Endothelial cell of umbilical vein (primary cell): Measurements from ENCODE around the gene SART3.

Experiments
- CTCF ChIP-seq, 2 donors: IDR thresholded peaks; 1 replicate in 1 of 2; 2 replicates in 1 of 2; pipeline ENCODE4 v1.5.1; 2011; ENCODE audit warnings: low read length in 2 of 2, mild to moderate bottlenecking in 2 of 2, moderate library complexity in 2 of 2, control low read depth in 1 of 2, inconsistent platforms in 1 of 2, low read depth in 1 of 2; ENCODE audit not compliant: insufficient read depth in 1 of 2; ENCODE audit errors: extremely low read depth in 1 of 2
- EZH2 ChIP-seq: IDR thresholded peaks from 2 replicates; pipeline ENCODE4 v1.6.1; 2012; ENCODE audit warnings: borderline replicate concordance, low read depth, mild to moderate bottlenecking, moderate library complexity, low read length, inconsistent platforms; ENCODE audit not compliant: severe bottlenecking
- FOS ChIP-seq: IDR thresholded peaks from 2 replicates; pipeline ENCODE4 v1.6.1; 2011; ENCODE audit warnings: mild to moderate bottlenecking, low read length, moderate library complexity, borderline replicate concordance; ENCODE audit not compliant: insufficient read depth
- JUN ChIP-seq: IDR thresholded peaks from 2 replicates; pipeline ENCODE4 v1.6.1; 2011; ENCODE audit warnings: borderline replicate concordance, low read depth; ENCODE audit not compliant: insufficient read length, insufficient read depth
- MAX ChIP-seq: IDR thresholded peaks from 2 replicates; pipeline ENCODE4 v1.6.1; 2011; ENCODE audit not compliant: insufficient read depth, insufficient read length
- POLR2A ChIP-seq: IDR thresholded peaks from 2 replicates; pipeline ENCODE4 v1.6.1; 2012; ENCODE audit warnings: low read depth, mild to moderate bottlenecking, control low read depth, low read length
- POLR2AphosphoS5 ChIP-seq: IDR thresholded peaks from 2 replicates; pipeline ENCODE4 v1.6.1; 2012; ENCODE audit warnings: low read depth, mild to moderate bottlenecking, control low read depth, low read length, moderate library complexity; ENCODE audit not compliant: insufficient read depth

- TF ChIP-seq CTCF (IDR thresholded peaks at IDR 0.05; ENCODE audit: extremely low read depth in 1 of 2, insufficient read depth in 1 of 2, low read depth in 1 of 2, low read length in 2 of 2) (no peak), POLR2A (no peak), EZH2 (no peak), POLR2AphosphoS5 (no peak), MAX (no peak), FOS (no peak), JUN (no peak)
Measured at GRCh38 chr12:108599948-108600701, 39.2 kb upstream of the SART3 start.
